IMR-90 (cell line): ENCODE measurements around the gene PIAS1. TPM values are rescaled to one million over a fixed set of nuclear protein-coding genes. Genes with fewer than 3 reads are reported as not detected.

Experiments used
- ATAC-seq: fragments of 200-7000 bp; cut with Tn5 transposase; 2 replicates; pipeline ENCODE4 v1.9.1; 2020; ENCODE audit warnings: low read depth, mild to moderate bottlenecking, moderate library complexity
- BruUV-seq: library from RNA; stranded (reverse); fragments of 400-500 nt; replicated peaks from 2 replicates; lab custom pipeline; 2021; lab: Mats Ljungman, UMichigan
- CTCF ChIA-PET: fragments of 300-600 bp; formaldehyde crosslinking; extraction: SDS; loops from one replicate; lab custom pipeline; 2021; ENCODE audit warnings: antibody characterized with exemption; lab: Yijun Ruan, JAX
- POLR2A ChIA-PET: fragments of 300-600 bp; sonication (Branson Sonifier 250); formaldehyde crosslinking; loops from one replicate; lab custom pipeline; 2022; ENCODE audit warnings: antibody characterized with exemption; ENCODE audit not compliant: unreplicated experiment; lab: Charles Lee
- DNase-seq: peaks from one replicate; pipeline ENCODE4 v3.0.0; 2013
- H2AFZ ChIP-seq: replicated peaks from 2 replicates; pipeline ENCODE3; 2013; ENCODE audit warnings: low read length, mild to moderate bottlenecking; ENCODE audit not compliant: poor library complexity
- H2AK5ac ChIP-seq: 2 replicates; pipeline ENCODE4 v1.6.1; 2013; ENCODE audit warnings: low read depth, low read length, inconsistent platforms
- H2AK9ac ChIP-seq: replicated peaks from 2 replicates; pipeline ENCODE3; 2013; ENCODE audit warnings: mild to moderate bottlenecking, low read depth, low read length, moderate library complexity; ENCODE audit not compliant: poor library complexity
- H2BK120ac ChIP-seq: 2 replicates; pipeline ENCODE4 v1.6.1; 2013; ENCODE audit warnings: low read depth, low read length, inconsistent platforms
- H2BK15ac ChIP-seq: 3 replicates; pipeline ENCODE4 v1.6.1; 2013; ENCODE audit warnings: low read depth, low read length, inconsistent platforms
- H2BK20ac ChIP-seq: 2 replicates; pipeline ENCODE4 v1.6.1; 2013; ENCODE audit warnings: low read depth, mild to moderate bottlenecking, inconsistent platforms, low read length, moderate library complexity
- H2BK5ac ChIP-seq: 2 replicates; pipeline ENCODE4 v1.6.1; 2013; ENCODE audit warnings: mild to moderate bottlenecking, low read depth, low read length, inconsistent platforms; ENCODE audit not compliant: poor library complexity, severe bottlenecking
- H3K14ac ChIP-seq: replicated peaks from 2 replicates; pipeline ENCODE4 v1.6.1; 2013; ENCODE audit warnings: low read depth, low read length, inconsistent platforms
- H3K18ac ChIP-seq: 2 replicates; pipeline ENCODE4 v1.6.1; 2013; ENCODE audit warnings: low read depth, low read length, control low read depth
- H3K23ac ChIP-seq: 2 replicates; pipeline ENCODE4 v1.6.1; 2013; ENCODE audit warnings: low read depth, low read length, inconsistent platforms
- H3K27ac ChIP-seq: 2 replicates; pipeline ENCODE4 v1.5.1; 2013; ENCODE audit warnings: mild to moderate bottlenecking, control low read depth, low read length; ENCODE audit not compliant: insufficient read depth
- H3K27me3 ChIP-seq: 2 replicates; pipeline ENCODE4 v1.6.1; 2013; ENCODE audit warnings: low read length; ENCODE audit not compliant: control insufficient read depth, insufficient read depth
- H3K36me3 ChIP-seq: 2 replicates; pipeline ENCODE4 v1.6.1; 2013; ENCODE audit warnings: low read length, mixed read lengths; ENCODE audit not compliant: control insufficient read depth, insufficient read depth
- H3K4ac ChIP-seq: 2 replicates; pipeline ENCODE4 v1.6.1; 2013; ENCODE audit warnings: low read depth, low read length, inconsistent platforms
- H3K4me1 ChIP-seq: 2 replicates; pipeline ENCODE4 v1.6.1; 2013; ENCODE audit warnings: low read length, mixed read lengths; ENCODE audit not compliant: control insufficient read depth, insufficient read depth
- H3K4me2 ChIP-seq: 2 replicates; pipeline ENCODE4 v1.6.1; 2013; ENCODE audit warnings: low read depth, mild to moderate bottlenecking, control low read depth, low read length, moderate library complexity
- H3K4me3 ChIP-seq: 2 replicates; pipeline ENCODE4 v1.5.1; 2013; ENCODE audit warnings: low read depth, mild to moderate bottlenecking, control low read depth, low read length, moderate library complexity; ENCODE audit not compliant: insufficient read depth
- H3K56ac ChIP-seq: 2 replicates; pipeline ENCODE4 v1.6.1; 2013; ENCODE audit warnings: low read length, inconsistent platforms; ENCODE audit not compliant: insufficient read depth; ENCODE audit errors: extremely low read depth
- H3K79me1 ChIP-seq, 2 experiments: 2 replicates each; pipeline ENCODE4 v1.6.1; 2013; ENCODE audit warnings: low read length in 2 of 2, inconsistent platforms in 1 of 2, low read depth in 1 of 2
- H3K9ac ChIP-seq: 2 replicates; pipeline ENCODE4 v1.6.1; 2013; ENCODE audit warnings: low read depth, low read length, control low read depth
- H3K9me1 ChIP-seq: 2 replicates; pipeline ENCODE4 v1.6.1; 2013; ENCODE audit warnings: low read length, inconsistent platforms; ENCODE audit not compliant: insufficient read depth
- H3K9me3 ChIP-seq: 2 replicates; pipeline ENCODE4 v1.6.1; 2013; ENCODE audit warnings: low read length; ENCODE audit not compliant: control insufficient read depth, insufficient read depth
- H4K20me1 ChIP-seq: 2 replicates; pipeline ENCODE4 v1.6.1; 2013; ENCODE audit warnings: low read length, inconsistent platforms; ENCODE audit not compliant: insufficient read depth
- H4K5ac ChIP-seq: 2 replicates; pipeline ENCODE4 v1.6.1; 2013; ENCODE audit warnings: mild to moderate bottlenecking, low read depth, low read length, control low read depth
- H4K8ac ChIP-seq, 2 experiments: 2 replicates each; pipeline ENCODE4 v1.6.1; 2013; ENCODE audit warnings: low read depth in 2 of 2, low read length in 2 of 2, control low read depth in 1 of 2, inconsistent platforms in 1 of 2
- H4K91ac ChIP-seq: 2 replicates; pipeline ENCODE4 v1.6.1; 2013; ENCODE audit warnings: low read depth, low read length, inconsistent platforms; ENCODE audit not compliant: insufficient read depth
- BHLHE40 ChIP-seq: fragments of 150-350 bp; IDR thresholded peaks from 2 replicates; pipeline ENCODE4 v1.6.1; 2016; ENCODE audit warnings: mild to moderate bottlenecking, low read depth, low read length
- CHD1 ChIP-seq: IDR thresholded peaks from 2 replicates; pipeline ENCODE4 v1.6.1; 2012; ENCODE audit warnings: low read depth, low read length, improper control_type of control experiment
- FOS ChIP-seq: fragments of 150-350 bp; IDR thresholded peaks from 2 replicates; pipeline ENCODE4 v1.6.1; 2016; ENCODE audit warnings: low read depth, low read length
- MAFK ChIP-seq: IDR thresholded peaks from 2 replicates; pipeline ENCODE4 v1.6.1; 2012; ENCODE audit warnings: low read depth, low read length, improper control_type of control experiment
- MAZ ChIP-seq: IDR thresholded peaks from 2 replicates; pipeline ENCODE4 v1.6.1; 2012; ENCODE audit warnings: low read depth, mild to moderate bottlenecking, low read length, improper control_type of control experiment, moderate library complexity, borderline replicate concordance
- MXI1 ChIP-seq: IDR thresholded peaks from 2 replicates; pipeline ENCODE4 v1.6.1; 2012; ENCODE audit warnings: low read depth, mild to moderate bottlenecking, low read length, moderate library complexity, borderline replicate concordance
- POLR2A ChIP-seq: IDR thresholded peaks from 2 replicates; pipeline ENCODE4 v1.6.1; 2012; ENCODE audit warnings: mild to moderate bottlenecking, low read depth, low read length
- RAD21 ChIP-seq: IDR thresholded peaks from 2 replicates; pipeline ENCODE4 v1.6.1; 2012; ENCODE audit warnings: low read length, improper control_type of control experiment
- RFX5 ChIP-seq: IDR thresholded peaks from 2 replicates; pipeline ENCODE4 v1.8.0; 2012; ENCODE audit warnings: low read depth, mild to moderate bottlenecking, low read length, moderate library complexity
- SMC3 ChIP-seq: fragments of 150-350 bp; IDR thresholded peaks from 2 replicates; pipeline ENCODE4 v1.6.1; 2016; ENCODE audit warnings: low read depth, mild to moderate bottlenecking, antibody characterized with exemption, low read length, moderate library complexity
- WGBS, 2 experiments: methylation state at CpG; one replicate each; pipeline versions ENCODE4 v1.1.5 to v1.1.7; 2013; ENCODE audit warnings: missing lambda C conversion rate in 2 of 2; ENCODE audit not compliant: insufficient read length in 1 of 2; ENCODE audit errors: extremely low coverage in 2 of 2; 5-methylcytosine and 5-hydroxymethylcytosine counted together
- dilution Hi-C: fragments of 300-500 bp; cut with HindIII; formaldehyde crosslinking; loops from one replicate; pipeline ENCODE4 v1.14.3; 2018; ENCODE audit warnings: low sequenced_read_pairs; ENCODE audit not compliant: unreplicated experiment
- in situ Hi-C: fragments of 300-500 bp; cut with MboI; formaldehyde crosslinking; loops from 3 replicates; pipeline ENCODE4 v1.14.3; 2019; ENCODE audit warnings: low sequenced_read_pairs, inconsistent platforms, mixed read lengths
- intact Hi-C: fragments of 100-400 bp; cut with micrococcal nuclease; formaldehyde crosslinking; loops from 2 replicates; pipeline ENCODE4 v1.10.0; 2022
- polyA plus RNA-seq, 3 experiments: library from polyadenylated mRNA; depleted of rRNA; stranded (reverse); fragments of >200 nt; gene quantifications; 2 replicates each; pipeline ENCODE4 v1.2.3, GENCODE V29; 2012; ENCODE audit warnings: low replicate concordance in 1 of 3
- total RNA-seq: library from RNA; depleted of rRNA; stranded (reverse); fragments of >200 nt; gene quantifications from 2 replicates; pipeline ENCODE4 v1.2.3, GENCODE V29; 2012

Gene PIAS1
- total and polyA plus RNA-seq, 2 of the 4 experiments (the other 2 are of a cell fraction), result 20.0 to 63.6 TPM

GRCh38 chr15:68126396-68126795 lies 72.3 kb downstream of the PIAS1 start:
- no peak overlapping the region for H3K56ac ChIP-seq
- BruUV-seq, result no TSS peak
- ATAC-seq, result no peak

More at GRCh38 chr15:68126396-68126795, 72.3 kb downstream of the PIAS1 start:
- Histone ChIP-seq H4K91ac (no peak overlapping the region), H3K18ac (no peak overlapping the region), H2BK5ac (no peak overlapping the region), H2BK15ac (no peak overlapping the region), H3K4me3 (no peak overlapping the region), H4K8ac (no peak overlapping the region), H3K27me3 (no peaks in the 10 kb centered on the region), H2BK20ac (no peak overlapping the region), H3K9ac (no peak overlapping the region), H4K20me1 (peaks cover 8% of the 10 kb centered on the region), H3K9me3 (no peaks in the 10 kb centered on the region), H3K9me1 (peaks cover 3% of the 10 kb centered on the region), H3K79me1 (peaks cover 11 to 54% of the 10 kb centered on the region in 2 experiments), H4K5ac (no peak overlapping the region), H2BK120ac (no peak overlapping the region), H3K4me1 (peaks cover 2% of the 10 kb centered on the region; the same call in 1 of the 2 replicates), H3K4me2 (no peak overlapping the region), H3K23ac (no peak overlapping the region), H3K4ac (no peak overlapping the region), H3K14ac (no peak overlapping the region), H2AFZ (no peak overlapping the region), H3K36me3 (no peaks in the 10 kb centered on the region), H2AK5ac (no peak overlapping the region), H2AK9ac (no peak overlapping the region), H3K27ac (no peak overlapping the region)
- TF ChIP-seq SMC3, result no peak
- TF ChIP-seq MAZ, result no peak
- no peak for TF ChIP-seq MXI1
- TF ChIP-seq POLR2A, result no peak
- TF ChIP-seq RAD21, result no peak
- TF ChIP-seq FOS, result no peak
- TF ChIP-seq RFX5, result no peak
- TF ChIP-seq BHLHE40, result no peak
- no peak for TF ChIP-seq MAFK
- no peak for TF ChIP-seq CHD1
- 95% methylated on average over 4 of the region's 8 CpGs; no CpG with 5 or more reads in 1 of the 2 experiments for WGBS, 2 experiments
- no peak for DNase-seq
- in situ Hi-C loops, result no loop called here
- POLR2A ChIA-PET, result interaction anchor here (0.6 kb wide), 1 partner anchor 12 kb away, joined by 4 read pairs; no protein-coding TSS in a partner anchor
- dilution Hi-C loops, result no loop called here
- CTCF ChIA-PET, result interaction anchor here (0.6 to 0.9 kb wide), 2 partner anchors 27 to 112 kb away, joined by 3 read pairs; no protein-coding TSS in a partner anchor
- intact Hi-C loops, result no loop called here
